OCI-LY1 (cell line): ENCODE data around the gene NADK2.

Source experiments
- CTCF ChIP-seq: fragments of 200-600 bp; sonication (generic), shearing (Covaris generic); IDR thresholded peaks from 2 replicates; pipeline ENCODE4 v1.5.1; 2017; ENCODE audit warnings: mild to moderate bottlenecking, antibody characterized with exemption, low read length, moderate library complexity, mixed read lengths
- EZH2 ChIP-seq: fragments of 200-600 bp; sonication (generic), shearing (Covaris generic); IDR thresholded peaks from 2 replicates; pipeline ENCODE4 v1.8.0; 2017; ENCODE audit warnings: borderline replicate concordance, mixed run types, mild to moderate bottlenecking, antibody characterized with exemption, low read length, moderate library complexity, mixed read lengths

DNA sequence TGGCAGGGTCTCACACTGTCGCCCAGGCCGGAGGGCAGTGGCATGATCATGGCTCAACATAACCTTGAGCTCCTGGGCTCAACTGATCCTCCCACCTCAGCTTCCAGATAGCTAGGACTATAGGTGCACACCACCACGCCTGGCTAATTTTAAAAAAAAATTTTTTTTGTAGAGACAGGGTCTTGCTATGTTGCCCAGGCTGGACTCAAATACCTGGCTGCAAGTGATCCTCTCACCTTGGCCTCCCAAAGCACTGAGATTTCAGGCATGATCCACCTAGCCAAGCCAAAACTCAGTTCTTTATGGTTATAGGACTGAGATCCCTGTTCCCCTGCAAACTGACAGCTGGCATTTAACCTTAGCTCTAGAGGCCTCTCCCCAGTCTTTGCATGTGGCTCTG, 95.3 kb downstream of the NADK2 start:
- TF ChIP-seq EZH2 (no peak), CTCF (no peak)
